GM12891 (cell line): Measurements from ENCODE around the gene BARHL1.

Experiments used
- PAX5 ChIP-seq: IDR thresholded peaks from 2 replicates; pipeline ENCODE4 v1.6.1; 2011; ENCODE audit warnings: low read length, moderate library complexity, mild to moderate bottlenecking; ENCODE audit not compliant: insufficient read depth, severe bottlenecking
- POLR2A ChIP-seq: IDR thresholded peaks from 2 replicates; pipeline ENCODE4 v1.6.1; 2011; ENCODE audit warnings: low read depth, low read length, control low read depth
- POLR2AphosphoS5 ChIP-seq: IDR thresholded peaks from 2 replicates; pipeline ENCODE4 v1.6.1; 2011; ENCODE audit warnings: low read depth, low read length, control low read depth
- SPI1 ChIP-seq: IDR thresholded peaks from 2 replicates; pipeline ENCODE4 v1.6.1; 2011; ENCODE audit warnings: low read depth, low read length, control low read depth
- TAF1 ChIP-seq: IDR thresholded peaks from 2 replicates; pipeline ENCODE4 v1.6.1; 2011; ENCODE audit warnings: low read depth, low read length, control low read depth

DNA sequence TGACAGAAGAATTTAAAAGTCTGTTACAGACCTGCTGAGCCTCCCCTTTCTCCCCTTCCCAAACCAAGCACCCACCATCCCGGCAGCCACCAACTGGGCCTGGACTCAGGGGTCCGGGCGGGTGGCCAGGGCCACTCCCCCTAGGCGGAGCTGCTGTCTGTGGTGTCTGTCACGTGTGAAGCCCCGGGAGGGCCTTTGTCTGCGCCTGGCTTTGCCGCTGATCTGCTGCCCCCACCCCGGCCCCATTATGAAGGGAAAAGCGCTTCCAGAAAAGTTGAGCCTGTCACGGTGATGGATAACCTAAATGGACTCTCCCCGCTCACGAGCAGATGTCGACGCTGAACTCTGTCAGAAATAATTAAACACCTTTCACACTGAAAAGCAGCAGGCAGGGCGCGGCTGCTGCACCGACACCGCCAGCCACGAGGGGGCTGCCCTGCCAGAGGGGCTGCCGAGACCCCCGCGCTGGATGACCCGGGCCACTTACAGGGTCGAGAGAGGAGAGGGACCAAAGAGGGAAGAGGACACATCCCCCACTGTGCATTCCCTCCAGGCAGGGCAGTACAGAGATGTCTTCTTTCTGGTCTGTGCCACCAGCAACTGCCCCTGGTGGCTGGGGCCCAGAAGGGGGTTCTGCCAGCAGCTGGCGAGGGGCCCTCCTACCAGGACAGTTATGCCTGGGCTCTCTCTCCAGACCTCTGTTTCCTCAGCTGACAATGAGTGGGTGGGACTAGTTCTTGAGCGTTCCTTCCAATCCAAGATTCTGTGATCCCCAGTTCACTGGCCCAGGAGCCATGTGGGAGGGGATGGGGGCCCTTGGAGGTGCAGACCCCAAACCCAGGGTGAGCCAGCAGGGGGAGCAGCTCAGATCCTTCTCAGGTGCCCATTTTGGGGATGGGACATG is 36.0 kb upstream of the BARHL1 start:
- TF ChIP-seq POLR2A (no peak), POLR2AphosphoS5 (no peak), TAF1 (no peak), SPI1 (no peak), PAX5 (no peak)
